Fibroblast of peridontal ligament (primary cell): ENCODE data around the gene MALRD1.
A peak's percentile ranks its signal among the peaks of the same experiment; 100 is the strongest.
"Not testable (repeated sequence)": the region's sequence is repeated elsewhere in the genome, so short reads cannot be mapped to it uniquely, and the experiment has no call there.

Experiments used
- DNase-seq: peaks from one replicate; pipeline ENCODE4 v3.0.0-alpha.2; 2010; ENCODE audit errors: extremely low read depth

MALRD1 gene

GRCh38 chr10:19493917-19494316 is 445.3 kb downstream of the MALRD1 start:
- DNase-seq: no peak

DNA sequence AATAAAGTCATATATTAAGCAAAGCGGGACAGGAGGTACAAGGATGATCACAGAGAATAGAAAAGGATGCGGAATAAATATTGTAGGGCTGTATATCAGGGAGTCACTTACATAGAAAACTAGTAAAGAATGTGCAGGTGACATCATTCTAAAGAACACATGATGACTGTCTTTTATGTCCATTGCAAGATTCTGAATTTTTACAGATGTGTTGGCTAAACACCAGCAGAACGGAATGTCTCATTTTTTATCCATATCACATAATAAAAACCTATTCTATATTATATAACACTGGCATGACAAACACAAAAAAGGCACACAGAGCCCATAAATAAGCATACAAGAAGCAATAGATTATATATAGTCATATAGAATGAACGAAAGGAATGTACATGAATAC is 448.4 kb downstream of the MALRD1 start:
- DNase-seq: no peak

- no peak for DNase-seq
Measured at GRCh38 chr10:19498393-19499290, 450.0 kb downstream of the MALRD1 start.

DNA sequence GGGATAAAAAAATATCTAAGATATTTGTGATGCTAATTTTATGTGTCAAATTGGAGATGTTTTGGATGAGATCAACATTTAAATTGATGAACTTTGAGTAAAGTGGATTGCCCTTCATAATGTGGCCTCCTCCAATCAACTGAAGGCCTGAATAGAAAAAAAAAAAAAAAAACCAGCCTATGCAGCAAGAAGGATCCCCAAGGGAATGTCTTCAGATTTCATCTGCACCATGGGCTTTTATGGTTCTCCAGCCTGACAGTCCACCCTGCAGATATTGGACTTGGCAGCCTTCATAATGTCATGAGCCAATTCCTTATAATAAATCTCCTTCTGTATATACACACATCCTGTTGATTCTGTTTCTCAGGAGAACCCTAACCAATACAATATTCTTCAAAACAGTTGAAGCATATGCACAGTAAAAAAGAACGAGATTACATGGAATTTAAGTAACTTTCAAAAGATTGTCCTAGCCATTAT is 450.7 kb downstream of the MALRD1 start:
- no peak for DNase-seq

- no peak for DNase-seq
Measured at GRCh38 chr10:19500959-19501358, 452.4 kb downstream of the MALRD1 start.

- DNase-seq: no peak
Measured at GRCh38 chr10:19505320-19506312, 457.0 kb downstream of the MALRD1 start.

DNA sequence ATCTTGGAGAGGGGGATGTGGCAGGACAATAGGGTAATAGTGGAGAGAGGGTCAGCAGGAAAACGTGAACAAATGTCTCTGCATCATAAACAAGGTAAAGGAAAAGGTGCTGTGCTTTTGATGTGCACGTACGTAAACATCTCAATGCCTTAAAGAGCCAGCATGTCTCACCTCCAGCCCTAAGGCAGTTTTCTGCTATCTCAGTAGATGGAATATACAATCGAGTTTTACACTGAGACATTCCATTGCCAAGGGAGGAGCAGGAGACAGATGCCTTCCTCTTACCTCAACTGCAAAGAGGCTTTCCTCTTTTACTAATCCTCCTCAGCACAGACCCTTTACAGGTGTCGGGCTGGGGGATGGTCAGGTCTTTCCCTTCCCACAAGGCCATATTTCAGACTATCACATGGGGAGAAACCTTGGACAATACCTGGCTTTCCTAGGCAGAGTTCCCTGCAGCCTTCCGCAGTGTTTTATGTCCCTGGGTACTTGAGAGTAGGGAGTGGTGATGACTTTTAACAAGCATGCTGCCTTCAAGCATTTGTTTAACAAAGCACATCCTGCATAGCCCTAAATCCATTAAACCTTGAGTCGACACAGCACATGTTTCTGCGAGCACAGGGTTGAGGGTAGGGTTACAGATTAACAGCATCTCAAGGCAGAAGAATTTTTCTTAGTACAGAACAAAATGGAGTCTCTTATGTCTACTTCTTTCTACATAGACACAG is 461.6 kb downstream of the MALRD1 start:
- DNase-seq: not testable (repeated sequence)

DNA sequence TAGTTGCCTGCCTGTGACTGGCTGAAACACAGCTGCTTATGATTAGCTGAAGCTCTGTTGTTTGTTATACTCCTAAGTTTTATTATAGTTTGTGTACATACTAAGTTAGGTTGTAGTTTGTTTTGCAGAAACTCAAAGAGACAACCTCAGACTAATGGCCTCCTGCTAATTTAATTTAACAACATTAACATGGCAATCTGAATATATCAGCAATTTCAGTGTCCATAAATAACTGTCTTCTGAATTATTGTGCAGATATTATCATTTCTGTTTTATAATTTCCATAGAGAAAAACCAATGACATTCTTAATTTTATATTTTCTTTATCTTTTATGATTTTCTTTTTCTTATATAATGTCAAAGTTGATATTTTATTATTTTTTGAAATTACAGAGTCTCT is 469.5 kb downstream of the MALRD1 start:
- DNase-seq: no peak

GRCh38 chr10:19518632-19519031 is 470.0 kb downstream of the MALRD1 start:
- no peak for DNase-seq

GRCh38 chr10:19531324-19531723 is 482.7 kb downstream of the MALRD1 start:
- DNase-seq: no peak

DNA sequence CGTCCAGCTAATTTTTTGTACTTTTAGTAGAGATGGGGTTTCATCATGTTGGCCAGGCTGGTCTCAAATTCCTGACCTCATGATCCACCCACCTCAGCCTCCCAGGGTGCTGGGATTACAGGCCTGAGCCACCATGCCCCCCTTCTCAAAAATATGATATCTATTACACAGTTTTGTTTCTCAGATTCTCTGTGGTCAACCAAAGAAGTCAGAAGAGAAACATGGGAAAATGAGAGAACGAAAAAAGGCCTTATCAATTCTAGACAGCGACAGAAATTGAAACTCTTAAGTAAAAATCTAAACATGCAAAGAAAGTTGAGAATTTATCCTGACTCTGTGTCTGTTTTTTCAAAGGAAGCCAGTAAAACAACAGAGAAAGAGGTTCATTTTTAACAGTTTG is 483.8 kb downstream of the MALRD1 start:
- no peak for DNase-seq

- DNase-seq: no peak
Measured at GRCh38 chr10:19541299-19541698, 492.7 kb downstream of the MALRD1 start.

DNA sequence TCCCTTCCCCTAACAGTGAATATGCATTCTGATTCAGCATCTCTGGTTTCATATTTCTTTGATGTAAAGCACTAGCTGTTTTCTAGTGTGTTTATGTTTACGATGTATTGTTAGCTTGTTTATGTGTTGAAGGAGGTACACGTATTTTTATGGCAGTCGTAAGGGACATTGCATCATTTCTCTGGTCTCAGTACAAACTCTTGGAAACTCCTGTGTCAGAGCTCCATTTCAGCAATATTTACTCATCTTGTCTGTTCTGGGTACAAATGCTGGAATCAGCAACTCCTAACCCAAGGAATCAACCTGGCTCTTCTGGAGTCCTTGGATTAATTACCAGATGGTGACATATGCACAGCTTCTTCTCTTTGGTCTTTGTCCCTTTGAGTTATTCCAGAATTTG is 497.6 kb downstream of the MALRD1 start:
- no peak for DNase-seq

GRCh38 chr10:19549503-19549902 is 500.9 kb downstream of the MALRD1 start:
- no peak for DNase-seq

DNA sequence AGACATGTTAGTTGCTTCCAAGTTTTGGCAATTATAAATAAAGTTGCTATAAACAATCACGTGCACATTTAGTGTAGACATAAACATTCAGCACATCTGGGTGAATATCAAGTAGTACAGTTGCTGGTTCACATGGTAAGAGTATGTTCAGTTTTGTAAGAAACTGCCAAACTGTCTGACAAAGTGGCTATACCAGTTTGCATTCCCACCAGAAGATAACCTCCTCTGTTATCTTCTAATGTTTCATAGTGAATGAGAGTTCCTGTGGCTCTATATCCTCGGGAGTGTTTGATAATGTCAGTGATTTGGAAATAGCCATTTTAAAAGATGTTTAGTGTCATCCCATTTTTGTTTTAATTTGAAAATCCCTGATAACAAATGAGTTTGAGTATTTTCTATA is 508.1 kb downstream of the MALRD1 start:
- no peak for DNase-seq

DNA sequence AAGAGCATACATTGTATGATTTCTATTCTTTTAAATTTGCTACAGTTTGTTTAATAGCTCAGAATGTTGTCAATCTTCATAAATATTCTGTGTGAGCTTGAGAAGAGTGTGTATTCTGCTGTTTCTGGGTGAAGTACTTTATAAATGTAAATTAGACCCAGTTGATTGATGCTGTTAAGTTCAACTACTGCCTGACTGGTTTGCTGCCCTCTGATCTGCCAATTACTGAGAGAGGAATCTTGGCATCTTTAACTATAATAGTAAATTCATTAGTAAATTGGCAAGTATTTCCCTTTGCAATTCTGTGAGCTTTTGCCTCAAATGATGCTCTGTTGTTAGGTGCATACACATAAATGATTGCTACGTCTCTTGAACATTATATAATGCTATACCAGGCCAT is 512.6 kb downstream of the MALRD1 start:
- DNase-seq: no peak

- no peak for DNase-seq
Measured at GRCh38 chr10:19563388-19564141, 515.0 kb downstream of the MALRD1 start.

DNA sequence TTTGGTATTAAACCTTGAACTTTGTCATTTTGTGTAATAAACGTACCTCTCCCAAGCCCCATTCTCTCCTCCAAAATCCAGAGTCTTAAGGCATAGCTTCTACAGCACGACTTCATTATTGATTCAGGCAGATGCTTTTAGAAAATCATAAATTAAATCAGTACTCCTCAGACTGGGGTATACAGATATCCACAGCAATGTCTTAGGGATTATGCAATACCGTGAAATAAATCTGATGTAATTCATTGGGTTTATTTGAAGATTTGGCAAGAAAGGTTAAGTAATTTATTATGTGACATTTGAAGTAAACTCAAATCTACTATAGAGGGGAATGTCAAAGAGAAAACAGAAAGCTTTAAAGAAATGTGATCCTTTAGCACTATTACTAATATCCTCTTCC is 521.5 kb downstream of the MALRD1 start:
- peak; percentile 22 for DNase-seq

DNA sequence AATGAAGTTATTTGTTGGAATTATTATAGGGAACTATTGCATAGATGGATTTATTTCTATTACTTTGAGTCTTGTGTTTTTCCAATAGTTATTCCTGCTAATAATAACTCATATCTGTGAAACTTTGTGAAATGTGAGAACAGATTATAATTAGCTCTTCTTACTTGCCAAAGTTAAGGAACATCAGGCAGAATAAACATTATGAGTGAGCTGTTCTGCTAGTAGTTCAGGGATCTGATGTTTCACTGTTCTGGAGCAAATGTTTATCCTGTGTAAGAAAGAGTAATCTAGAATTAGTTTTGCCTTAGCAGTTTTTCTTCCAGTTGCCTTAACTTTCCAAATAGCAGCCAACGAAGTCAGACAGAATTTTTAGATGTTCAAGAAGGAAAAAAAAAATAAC is 522.4 kb downstream of the MALRD1 start:
- DNase-seq: no peak

DNA sequence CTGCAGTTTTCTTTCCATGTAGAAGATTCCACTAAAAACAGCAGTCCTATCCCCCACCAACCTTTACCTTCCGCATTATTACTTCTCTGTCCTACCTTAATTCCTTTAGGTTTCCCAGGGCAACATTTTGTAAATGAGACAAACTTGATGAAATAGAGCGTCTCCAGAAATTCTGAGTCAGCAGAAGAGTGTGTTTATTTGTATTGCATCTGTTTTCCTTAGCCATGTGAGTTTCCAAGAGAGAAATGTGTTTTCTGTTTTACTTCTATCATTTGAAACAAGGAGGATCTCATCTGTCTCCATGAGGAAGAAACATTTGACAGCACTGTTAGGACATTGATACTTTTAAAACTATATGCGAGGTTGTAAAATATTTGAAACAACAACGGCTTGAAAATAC is 523.5 kb downstream of the MALRD1 start:
- DNase-seq: peak; percentile 15

- no peak for DNase-seq
Measured at GRCh38 chr10:19576576-19576975, 528.0 kb downstream of the MALRD1 start.
